ENCODE data around the gene TMEM131.
A peak's percentile ranks its signal among the peaks of the same experiment; 100 is the strongest.

TMEM131 gene

GRCh38 chr2:97788986-97789644, 206.6 kb downstream of the TMEM131 start:
- DNase-seq, result no peak

DNA sequence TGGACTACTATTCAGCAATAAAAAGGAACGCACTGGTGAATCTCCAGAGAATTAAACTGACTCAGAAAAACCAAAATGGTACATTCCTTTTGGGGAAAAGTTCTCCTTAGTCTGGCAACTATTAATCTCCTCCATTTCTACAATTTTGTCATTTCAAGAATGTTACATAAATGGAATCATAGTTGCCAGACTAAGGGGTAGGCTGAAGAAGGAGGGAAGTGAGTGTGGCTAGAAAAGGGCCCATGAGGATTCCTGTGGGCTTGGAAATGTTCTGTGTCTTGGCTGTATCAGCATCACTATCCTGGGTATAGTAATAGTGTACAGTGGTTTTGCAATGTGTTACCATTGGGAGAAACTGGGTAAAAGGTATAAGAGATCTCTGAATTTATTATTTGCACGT, 209.9 kb downstream of the TMEM131 start:
- DNase-seq, result no peak

DNA sequence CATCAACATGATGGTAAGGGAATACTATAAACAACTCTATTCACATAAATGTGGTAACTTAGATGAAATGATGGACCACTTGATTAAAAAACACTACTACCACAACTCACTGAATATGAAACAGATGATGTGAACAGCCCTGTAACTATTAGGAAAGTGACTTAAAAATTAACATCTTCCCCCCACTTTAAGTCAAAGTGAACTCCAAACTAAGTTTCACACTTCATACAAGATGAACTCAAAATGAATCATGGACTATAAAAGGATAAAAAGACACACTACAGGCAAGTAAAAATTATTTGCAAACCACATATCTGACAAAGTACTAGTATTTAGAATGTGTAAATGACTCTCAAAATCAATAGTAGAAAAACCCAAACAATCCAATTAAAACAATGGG, 210.8 kb downstream of the TMEM131 start:
- DNase-seq, result no peak

GRCh38 chr2:97781981-97782380, 213.8 kb downstream of the TMEM131 start:
- DNase-seq, result peak; percentile 60

DNA sequence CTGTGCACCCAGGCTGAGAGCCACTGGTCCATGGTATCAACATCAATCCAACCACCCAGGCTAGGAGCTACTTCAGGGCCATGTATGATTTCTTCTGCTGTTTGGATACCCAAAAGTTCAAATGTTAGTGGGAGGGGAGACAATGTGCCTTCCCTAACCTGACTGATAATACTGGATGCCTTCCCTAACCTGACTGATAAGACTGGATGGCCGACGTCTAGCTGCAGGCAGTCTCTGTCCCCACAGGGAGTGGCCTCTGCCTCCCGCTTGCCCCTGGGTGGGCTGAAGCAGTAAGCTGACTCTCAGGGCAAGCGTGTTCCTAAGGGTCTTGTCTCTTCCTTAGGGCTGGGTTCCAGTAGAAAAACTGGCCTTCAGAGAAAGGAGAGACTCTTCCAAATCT, 216.6 kb downstream of the TMEM131 start:
- no peak for DNase-seq

GRCh38 chr2:97775074-97775473, 220.7 kb downstream of the TMEM131 start:
- DNase-seq, result no peak

GRCh38 chr2:97774425-97774824, 221.3 kb downstream of the TMEM131 start:
- DNase-seq, result no peak

DNA sequence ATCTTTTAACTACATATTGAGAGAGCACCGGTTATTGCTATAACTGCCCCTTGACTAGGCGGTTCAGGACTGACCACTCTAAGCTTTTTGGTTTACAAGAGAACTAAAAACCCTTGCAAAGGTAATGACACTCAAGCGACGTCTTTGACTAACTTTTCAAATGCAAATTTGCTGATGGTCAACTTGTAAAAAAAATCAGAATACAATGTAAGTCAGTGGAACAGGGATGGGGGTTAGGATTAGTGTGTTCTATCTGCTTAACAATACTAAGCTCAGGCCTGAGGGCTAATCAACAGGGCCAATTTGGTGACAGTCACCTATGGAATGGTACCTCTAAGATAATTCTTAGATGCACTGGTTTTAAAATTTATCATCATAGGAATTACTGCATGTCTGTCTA, 225.3 kb downstream of the TMEM131 start:
- no peak for DNase-seq

GRCh38 chr2:97769711-97770110, 226.0 kb downstream of the TMEM131 start:
- no peak for DNase-seq

DNA sequence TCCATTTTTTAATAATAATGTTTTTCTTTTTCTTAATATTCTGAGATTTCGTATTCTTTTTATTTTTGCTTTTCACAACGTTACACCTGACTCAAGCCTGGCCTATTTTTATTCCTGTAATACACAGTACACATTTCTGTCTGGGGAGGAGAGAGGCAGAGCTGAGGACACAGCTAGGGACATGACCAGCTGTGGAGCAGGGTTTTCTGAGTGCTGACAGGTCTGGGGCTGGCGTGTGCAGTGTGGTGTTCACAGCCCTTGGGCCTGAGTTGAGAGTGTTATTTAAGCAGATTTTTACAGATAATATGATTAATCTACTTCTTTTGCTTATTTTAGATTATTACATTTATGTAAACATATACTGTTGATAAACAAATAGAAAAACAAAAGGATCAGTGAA, 226.4 kb downstream of the TMEM131 start:
- DNase-seq, result no peak

DNA sequence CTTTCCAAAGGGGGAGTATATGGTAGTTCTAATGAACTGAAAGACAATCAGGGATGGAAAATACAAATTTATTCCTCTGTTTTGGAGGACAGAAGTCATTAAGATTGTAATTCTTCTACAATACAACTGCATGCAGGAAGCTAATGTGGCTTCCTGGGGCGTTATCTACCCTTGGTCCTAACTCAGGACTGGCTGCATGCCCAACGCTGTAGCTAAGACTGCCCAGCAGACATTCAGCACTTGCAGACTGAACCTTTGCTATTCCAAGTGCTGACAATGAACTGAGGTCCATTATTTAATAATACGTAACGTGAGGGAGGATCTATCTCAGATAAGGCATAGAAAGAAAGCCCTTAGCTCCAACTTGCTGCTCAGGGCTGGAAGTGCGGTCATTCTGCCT, 229.2 kb downstream of the TMEM131 start:
- no peak for DNase-seq

DNA sequence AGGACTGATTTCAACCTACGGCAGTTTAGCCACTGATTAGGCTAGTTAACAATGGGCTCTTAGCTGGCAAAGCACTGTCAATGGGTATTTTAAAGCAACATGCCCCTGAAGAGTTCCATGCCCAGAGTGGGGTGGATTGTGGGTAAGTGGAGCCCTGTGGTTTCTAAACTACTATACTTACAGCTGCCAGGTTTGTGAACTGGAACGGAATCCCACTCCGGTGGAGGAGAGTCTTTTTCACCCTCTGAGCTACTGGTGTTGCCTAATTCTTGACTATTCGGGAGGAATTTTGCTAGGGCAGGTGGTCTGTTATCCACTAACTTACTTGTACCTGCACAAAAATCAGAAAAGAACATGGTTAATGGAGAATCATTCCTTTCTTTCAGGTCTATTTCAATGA, 229.8 kb downstream of the TMEM131 start:
- DNase-seq, result peak; percentile 72

DNA sequence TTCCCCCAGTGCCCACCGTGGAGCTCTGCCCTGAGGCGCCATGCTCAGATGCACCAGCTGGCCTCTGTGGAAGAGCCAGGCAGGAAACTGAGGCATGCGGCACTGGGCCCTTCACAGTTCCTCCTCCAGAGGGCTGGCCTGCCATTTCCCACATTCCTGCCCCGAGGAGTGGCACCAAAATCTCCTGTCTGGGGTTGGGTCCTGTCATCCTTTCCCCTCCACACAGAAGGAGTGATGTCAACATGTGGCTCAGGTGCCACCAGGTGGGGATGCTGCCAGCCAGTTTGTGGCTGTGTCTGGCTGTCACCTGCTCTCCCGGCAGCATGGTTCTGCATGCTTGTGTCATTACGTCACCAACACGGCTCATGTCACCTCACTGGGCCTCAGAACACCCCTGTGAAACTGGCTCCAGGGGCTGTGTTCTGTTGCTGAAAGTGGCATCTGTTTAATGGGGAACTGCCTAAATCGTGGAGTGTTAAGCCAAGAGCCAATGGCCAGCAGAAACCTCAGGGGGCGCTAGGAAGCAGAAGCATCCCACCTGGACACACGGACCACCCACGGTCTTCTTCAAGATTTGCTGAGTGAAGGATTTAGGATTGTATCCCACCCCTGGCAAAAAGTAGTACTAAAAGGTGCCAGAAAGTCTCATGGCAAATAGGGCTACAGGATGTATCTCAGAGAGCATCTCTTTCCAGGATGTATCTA, 231.0 kb downstream of the TMEM131 start:
- DNase-seq, result no peak

- DNase-seq, result no peak
Measured at GRCh38 chr2:97763176-97763845, 232.4 kb downstream of the TMEM131 start.

GRCh38 chr2:97761192-97761591, 234.6 kb downstream of the TMEM131 start:
- DNase-seq, result no peak

DNA sequence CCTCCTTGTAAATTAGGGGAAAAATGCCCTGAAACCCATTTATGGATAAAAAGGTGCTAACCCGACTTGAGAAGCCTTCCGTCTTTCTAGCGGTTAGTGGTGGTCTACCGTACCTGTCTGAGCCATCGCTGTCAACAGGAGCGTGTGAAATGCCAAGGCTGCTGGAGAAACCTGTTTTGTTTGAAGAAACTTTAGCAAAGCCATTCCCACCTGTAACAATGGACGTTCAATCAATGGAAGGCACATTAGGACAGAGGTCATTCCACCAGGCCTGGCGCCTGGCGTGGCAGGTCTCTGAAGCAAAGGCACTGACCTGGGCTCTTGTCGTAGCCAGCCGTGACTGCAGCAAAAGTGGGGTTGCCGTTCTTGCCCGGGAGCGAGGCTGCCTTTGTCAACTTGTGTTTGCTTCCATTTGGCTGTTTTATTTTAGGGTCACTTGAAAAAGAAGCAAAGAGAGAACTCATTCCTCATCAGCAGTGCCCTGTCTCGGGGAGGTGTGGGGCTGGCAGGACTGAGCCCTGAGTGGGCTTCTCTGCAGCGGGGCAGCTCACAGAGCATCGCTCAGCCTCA, 235.2 kb downstream of the TMEM131 start:
- DNase-seq, result no peak

DNA sequence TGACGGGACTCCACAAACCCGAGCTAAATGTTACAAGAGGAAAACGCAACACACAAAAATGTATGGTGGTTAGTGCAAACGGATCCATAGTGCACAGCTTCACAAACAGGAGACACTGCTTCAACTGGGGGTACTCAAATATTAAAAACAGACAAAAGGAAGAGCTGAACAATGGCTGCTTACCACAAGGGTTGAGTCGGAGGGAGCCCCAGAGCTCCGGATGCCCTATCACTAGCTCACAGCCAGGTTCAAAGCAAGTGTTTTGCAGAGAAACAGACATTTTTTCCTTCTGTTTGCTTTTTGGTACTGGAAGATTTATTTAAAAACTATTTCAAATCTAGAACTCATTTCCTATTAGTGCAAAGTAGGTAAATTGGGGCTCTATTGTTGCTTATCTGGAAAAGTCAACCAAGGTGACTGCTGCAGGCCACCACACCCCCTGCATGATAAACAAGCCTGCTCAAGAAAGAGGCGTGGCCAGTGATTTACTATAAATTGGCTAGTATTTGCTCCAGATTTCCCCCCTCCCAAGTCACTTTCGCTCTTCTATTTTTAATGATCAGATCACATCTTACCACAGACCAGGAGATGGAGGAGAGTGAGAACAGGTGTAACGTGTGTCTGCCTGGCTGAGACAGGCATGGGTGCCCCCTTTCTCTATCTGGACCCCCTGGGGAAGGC, 235.9 kb downstream of the TMEM131 start:
- no peak for DNase-seq

DNA sequence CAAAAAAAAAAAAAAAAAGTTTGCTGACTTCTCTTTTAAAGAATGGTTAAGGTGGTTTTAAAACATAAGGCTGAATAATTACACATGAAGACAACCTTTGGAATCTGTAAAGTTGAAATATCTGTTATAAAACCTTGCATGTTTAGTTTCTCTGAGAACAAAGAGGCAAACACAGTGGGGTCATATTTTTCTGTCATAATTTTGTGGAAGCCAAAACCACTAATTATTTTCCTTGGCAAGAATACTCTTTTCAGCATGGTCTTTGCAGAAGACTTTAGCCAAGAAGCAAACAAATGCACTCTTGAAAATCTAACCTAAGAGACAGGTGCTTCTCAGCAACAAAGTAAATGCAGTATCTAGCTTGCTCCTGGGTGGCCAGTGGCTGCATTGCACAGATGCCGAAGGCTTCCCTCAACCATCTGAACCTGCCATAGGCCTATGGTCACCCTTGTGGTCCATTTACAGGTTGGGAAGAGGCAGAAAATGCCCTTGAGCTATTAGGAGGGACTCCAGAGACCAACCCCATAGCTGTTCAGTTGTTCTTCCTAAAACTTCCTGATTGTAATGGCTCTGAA, 237.5 kb downstream of the TMEM131 start:
- DNase-seq, result no peak

GRCh38 chr2:97757062-97757461, 238.7 kb downstream of the TMEM131 start:
- DNase-seq, result no peak

- DNase-seq, result no peak
Measured at GRCh38 chr2:97755491-97755890, 240.3 kb downstream of the TMEM131 start.

GRCh38 chr2:97754690-97755346, 240.9 kb downstream of the TMEM131 start:
- DNase-seq, result no peak

Measured in NCI-H2029 treated with DMSO at 0.1 percent for 48 hours (cell line).